Panc1 (cell line): ENCODE results near the gene IP6K1.

Experiments used
- CTCF ChIP-seq: fragments of 450-650 bp; IDR thresholded peaks from 2 replicates; pipeline ENCODE4 v1.5.1; 2017; ENCODE audit warnings: mild to moderate bottlenecking
- SIN3A ChIP-seq: IDR thresholded peaks from 2 replicates; pipeline ENCODE4 v1.6.1; 2012; ENCODE audit warnings: low read depth, mild to moderate bottlenecking, low read length, moderate library complexity, borderline replicate concordance; ENCODE audit not compliant: insufficient read depth

GRCh38 chr3:49680493-49681231 lies 105.7 kb downstream of the IP6K1 start:
- TF ChIP-seq CTCF (no peak), SIN3A (no peak)
